Heart left ventricle (tissue), 13 donors: ENCODE data around the gene ARL3.
A peak's percentile ranks its signal among the peaks of the same experiment; 100 is the strongest.

Experiments
- CTCF ChIP-seq, 12 donors: fragments of 200-600 bp; sonication (generic) in 4 of 12; IDR thresholded peaks; one replicate each; pipeline versions ENCODE4 v1.5.0 to v1.8.0; 2018 to 2022; ENCODE audit warnings: antibody characterized with exemption in 12 of 12, mild to moderate bottlenecking in 5 of 12
- POLR2A ChIP-seq, 2 donors: fragments of 450-650 bp; IDR thresholded peaks; one replicate each; pipeline ENCODE4 v1.6.1; 2017; ENCODE audit warnings: antibody characterized with exemption in 2 of 2, mild to moderate bottlenecking in 2 of 2, moderate library complexity in 2 of 2
- donor health status: ischemic (EF 13 %, LVEDD 7.1; RV severe dilation, severe dysfunction).
- donor health status: DM: no; HTN: yes; CAD: no.
- donor health status: DM: no; HTN: no; CAD: no.
- donor health status: ischemic (EF 25% LVEDD 6.9; RV normal size, moderate dysfunction).
- donor health status: ischemic (EF 25% LVEDD 5.7; RV mildly dilated, moderate dysfunction).
- donor health status: ischemic (EF 35%, LVEDD 5.7; RV mildly dilated, moderate dysfunction).
- donor health status: nonischemic (EF 11% LVEDD 7.7; RV severe dilation, severe dysfunction).
- donor health status: DM: yes; HTN: yes; CAD: no.
- donor health status: PGD.
- donor health status: ischemic (EF 29% LVEDD 5.4; RV normal size, mild dysfunction).
- donor health status: nonischemic (EF 23%, LVEDD 6.1; RV moderate dilation, normal function).

- TF ChIP-seq CTCF (IDR thresholded peaks at IDR 0.05) (peak; percentile 45 to 75 (median 60)), POLR2A (IDR thresholded peaks at IDR 0.05) (no peak)
Observed at GRCh38 chr10:102752934-102753664, 38.9 kb upstream of the ARL3 start.
